ENCODE measurements around the gene MACROD2.

MACROD2 gene

DNA sequence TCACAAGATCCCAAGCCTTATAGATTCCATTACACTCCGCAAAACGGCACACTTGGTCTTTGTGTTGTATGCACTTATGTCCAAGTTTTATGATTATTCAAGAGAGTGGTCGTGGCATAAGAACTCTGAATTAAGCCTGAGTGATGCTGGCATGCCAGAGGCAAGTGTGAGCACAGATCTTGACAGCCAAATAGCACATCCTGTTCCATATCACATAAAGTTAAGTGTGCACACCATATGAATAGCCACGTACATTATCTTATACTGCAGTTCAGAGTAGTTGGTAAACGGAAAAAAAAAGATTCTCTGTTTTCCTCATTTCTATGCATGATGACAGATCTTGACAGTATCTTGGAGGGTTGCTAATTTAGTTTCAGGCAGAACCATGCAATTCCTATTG lies 1069.4 kb downstream of the MACROD2 start:
- no peak for DNase-seq

GRCh38 chr20:15065794-15066193 lies 1070.5 kb downstream of the MACROD2 start:
- no peak for DNase-seq

DNA sequence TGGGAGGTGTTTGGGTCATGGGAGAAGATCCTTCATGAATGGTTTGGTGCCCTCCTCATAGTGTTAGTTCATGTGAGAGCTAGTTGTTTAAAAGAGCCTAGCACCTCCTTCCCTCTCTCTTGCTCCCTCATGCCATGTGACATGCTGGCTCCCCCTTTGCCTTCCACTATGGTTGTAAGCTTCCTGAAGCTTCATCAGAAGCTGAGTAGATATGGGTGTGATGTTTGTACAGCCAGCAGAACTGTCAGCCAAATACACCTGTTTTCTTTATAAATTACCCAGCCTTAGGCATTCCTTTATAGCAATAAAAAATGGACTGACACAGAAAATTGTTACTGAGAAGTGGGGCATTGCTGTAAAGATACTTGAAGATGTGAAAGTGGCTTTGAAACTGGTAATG lies 1073.2 kb downstream of the MACROD2 start:
- DNase-seq = no peak

DNA sequence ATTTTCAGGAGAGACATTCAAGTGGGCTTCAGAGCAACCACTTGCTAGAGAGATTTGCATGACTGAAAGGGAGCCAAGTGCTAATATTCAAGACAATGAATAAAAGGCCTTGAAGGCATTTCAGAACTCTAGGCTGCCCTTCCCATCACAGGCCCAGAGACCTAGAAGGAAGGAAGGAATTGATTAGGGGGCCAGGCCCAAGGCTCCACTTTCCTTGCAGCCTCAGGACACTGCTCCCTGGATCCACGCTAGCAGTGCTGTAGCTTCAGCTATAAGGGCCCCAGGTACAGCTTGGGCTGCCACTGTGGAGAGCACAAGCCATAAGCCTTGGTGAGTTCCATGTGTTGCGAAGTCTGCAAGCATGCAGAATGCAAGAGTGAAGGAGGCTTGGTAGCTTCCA lies 1074.0 kb downstream of the MACROD2 start:
- DNase-seq = no peak

DNA sequence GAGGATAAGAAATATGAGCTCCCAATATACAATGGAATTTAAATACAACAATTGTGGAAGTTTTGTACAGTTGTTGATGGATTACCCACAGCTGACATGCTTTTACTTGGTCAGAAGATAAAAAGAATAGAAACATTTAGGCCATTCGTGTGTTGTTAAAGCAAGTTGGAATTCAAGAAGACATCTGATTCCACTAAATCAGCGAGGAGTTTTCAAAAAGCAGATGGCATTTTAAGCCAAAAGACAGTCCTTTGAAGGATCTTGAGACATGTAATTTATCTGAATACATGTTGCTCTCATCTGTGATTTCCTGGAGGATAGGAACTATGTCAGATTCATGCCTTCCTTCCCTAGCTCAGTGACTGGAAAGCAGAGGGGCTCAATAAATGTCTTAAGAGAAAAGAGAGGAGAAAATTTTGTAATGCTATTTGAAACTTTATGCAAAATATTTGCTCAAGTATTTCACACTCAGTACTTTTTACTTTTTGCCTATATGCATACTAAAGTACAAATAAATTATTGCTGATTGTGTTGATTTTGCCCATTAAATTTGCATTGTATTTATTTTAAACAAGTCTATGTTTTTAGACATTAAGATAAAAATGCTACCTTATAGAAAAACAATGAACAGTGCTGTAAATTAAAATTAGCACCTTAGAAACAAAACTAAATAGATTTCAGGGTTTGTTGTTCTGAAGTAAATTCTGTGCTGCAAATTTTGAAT lies 1075.9 kb downstream of the MACROD2 start:
- no peak for DNase-seq

- no peak for DNase-seq
These were observed 1077.0 kb downstream of the MACROD2 start for GRCh38 chr20:15072316-15072715.

GRCh38 chr20:15075586-15075985 lies 1080.3 kb downstream of the MACROD2 start:
- no peak for DNase-seq

- no peak for DNase-seq
These were observed 1081.5 kb downstream of the MACROD2 start for GRCh38 chr20:15076785-15077184.

GRCh38 chr20:15077733-15078250 lies 1082.5 kb downstream of the MACROD2 start:
- no peak for DNase-seq

DNA sequence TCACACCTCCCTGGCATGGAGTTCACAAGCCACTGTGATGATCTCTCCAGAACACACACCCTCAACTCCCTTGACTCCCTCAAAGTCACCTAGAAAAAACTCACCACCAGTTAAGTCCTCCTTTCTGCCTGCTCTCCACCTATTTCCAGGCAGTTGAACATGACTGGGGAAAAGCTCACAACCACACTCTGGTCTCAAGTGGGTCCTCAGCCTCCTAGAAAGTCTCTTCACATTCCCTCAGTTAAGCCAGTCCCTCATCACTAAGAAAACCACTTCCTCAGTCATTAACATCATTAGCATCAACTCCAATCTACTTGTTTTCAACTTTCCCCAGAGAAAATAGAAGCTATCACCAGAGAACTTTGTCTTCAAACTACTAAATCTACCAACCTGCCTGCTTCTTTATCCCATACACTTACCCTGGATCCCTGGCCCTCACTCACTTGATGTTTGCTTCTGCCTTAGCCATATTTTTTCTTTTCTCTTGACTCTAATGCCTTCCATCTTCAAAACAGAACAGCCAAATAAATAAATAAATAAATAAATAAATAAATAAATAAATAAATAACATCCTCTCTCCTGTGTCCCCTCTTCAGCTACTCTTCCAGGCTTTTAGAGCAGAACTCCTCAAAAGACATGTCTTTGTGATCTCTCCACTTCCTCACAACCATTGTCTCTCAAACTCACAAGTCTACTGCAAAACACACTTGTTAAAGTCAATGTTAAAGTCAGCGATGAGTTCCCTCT lies 1084.5 kb downstream of the MACROD2 start:
- DNase-seq = no peak

GRCh38 chr20:15081261-15081660 lies 1085.9 kb downstream of the MACROD2 start:
- no peak for DNase-seq

DNA sequence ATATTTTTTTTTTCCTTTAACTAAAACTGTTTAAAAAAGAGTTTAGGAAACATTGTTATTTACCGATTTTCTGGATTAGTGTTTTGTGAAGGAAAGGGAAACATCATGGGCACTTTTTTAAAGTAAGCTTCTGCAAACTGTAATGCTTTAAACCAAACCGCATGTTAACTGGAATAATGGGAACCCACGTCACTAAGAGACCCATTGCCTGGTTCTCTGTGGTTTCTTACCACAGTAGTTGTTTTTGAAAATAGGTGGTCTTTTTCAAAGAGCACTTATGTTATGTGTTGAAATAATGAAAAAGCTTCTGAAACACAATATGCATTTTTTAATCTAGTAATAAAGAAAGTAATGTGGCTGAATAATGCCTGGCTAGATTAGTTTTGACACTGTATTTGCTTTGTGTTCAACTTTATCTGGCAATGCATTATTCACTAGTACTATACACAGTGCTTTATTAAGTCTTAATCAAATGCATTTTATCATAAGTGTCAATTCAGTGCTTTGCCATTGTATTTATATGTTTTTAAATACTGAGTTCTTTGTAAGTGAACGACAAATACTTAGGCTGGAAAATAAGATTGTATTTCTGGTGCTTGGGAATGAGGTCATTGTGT lies 1096.2 kb downstream of the MACROD2 start:
- no peak for DNase-seq

DNA sequence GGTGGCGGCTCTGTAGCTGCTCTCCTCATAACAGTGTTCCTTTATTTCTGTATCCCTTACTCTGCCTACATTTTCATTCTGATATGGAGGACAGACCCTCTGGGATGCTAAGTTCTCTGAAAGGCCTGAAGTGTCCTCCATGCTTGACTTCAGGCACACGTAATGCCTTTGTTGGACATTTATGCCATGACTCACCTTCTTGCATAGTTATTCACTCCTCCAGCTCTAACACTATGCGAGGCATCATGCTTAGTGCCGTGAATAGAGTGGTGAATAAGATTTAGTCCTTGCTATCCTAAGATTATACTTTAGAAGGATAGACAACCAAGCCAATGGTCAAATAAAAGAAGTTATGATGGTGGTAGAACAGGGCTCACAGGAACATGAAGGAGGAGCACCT lies 1103.0 kb downstream of the MACROD2 start:
- no peak for DNase-seq

- no peak for DNase-seq
These were observed 1103.8 kb downstream of the MACROD2 start for GRCh38 chr20:15099130-15099529.

DNA sequence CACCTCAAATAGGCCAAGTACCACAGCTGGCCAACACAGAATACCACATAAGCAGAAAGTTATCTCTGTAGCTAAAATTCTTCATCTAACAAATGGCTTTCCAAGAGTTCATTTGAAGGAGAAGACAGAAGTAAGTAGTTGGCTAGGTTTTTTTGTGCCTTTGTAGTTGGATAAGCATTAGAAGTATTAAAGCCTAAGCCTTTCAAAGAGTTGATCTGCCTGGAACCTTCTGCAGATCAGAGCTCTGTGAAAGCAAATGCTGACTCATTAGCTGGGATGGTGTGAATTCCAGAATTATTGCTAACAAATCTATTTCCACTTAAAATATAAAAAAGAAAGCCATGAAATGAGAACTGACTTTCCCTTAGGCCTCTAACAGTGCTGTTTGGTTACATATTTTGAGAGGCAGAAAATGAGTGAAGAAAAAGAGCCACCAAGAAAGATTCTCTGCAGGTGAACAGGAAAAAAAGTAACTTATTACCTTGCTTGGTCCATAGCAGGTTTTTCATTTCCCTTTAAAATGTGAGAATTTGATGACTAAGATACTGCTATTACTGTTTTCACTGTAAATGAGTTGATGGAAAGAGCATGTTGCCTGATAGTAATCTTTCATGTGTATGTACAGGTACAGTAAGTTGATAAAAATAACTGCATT lies 1105.3 kb downstream of the MACROD2 start:
- DNase-seq = peak; percentile 31

DNA sequence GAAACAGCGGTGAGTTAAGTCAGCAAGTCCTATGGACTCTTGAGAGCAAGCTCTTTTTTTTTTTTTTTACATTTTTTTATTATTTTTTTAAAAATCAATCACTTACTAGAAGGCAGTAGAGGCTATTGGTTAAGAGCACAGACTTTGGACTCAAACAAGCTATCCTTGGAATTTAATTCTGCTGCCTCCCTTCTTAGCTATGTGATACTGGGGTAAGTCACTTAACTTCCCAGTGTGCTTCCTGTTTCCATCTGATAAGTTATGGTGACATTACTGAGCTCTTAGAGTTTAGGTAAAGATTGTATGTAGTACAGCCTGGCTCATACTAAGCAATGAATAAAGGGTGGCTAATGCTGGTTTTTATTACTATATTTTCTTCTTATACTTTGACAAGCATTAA lies 1112.6 kb downstream of the MACROD2 start:
- DNase-seq = no peak

DNA sequence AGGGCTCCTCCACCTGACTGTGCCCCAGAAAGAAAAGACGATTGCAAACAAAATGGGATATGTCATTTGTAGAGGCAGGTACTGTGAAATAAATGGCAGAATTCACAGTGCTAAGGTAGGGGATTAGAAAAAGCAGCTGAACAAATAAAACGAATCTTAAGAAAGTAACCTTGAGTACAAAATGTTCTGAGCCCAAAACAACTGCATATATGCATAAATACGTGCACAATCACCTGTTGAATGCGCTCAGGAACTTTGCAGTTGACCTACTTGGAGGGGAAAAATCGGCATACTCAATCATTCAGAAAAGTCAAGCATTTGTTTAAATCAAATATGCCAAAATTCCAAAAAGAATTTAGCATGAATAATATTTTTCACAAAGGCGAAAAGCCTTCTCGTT lies 1114.2 kb downstream of the MACROD2 start:
- DNase-seq = no peak

DNA sequence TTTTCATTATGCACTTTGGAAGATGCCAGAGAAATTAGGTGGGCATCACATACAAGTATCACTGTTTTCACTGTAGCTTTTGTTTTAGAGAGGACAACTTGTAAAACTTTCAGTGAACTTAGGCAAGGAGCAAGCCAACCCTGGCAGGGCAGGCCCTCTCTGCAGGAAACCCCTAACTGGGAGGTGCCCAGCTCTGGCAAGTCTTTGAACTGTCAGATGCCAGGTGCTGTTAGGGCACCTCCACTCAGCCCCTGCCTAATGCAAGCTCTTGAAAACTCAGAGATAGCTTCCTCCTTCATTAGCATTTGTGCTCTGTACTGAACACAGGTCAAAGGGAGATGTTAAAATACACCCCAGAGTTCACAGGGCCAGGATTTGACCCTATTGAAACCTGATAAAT lies 1116.3 kb downstream of the MACROD2 start:
- no peak for DNase-seq

- DNase-seq = no peak
These were observed 1117.9 kb downstream of the MACROD2 start for GRCh38 chr20:15113144-15113773.

DNA sequence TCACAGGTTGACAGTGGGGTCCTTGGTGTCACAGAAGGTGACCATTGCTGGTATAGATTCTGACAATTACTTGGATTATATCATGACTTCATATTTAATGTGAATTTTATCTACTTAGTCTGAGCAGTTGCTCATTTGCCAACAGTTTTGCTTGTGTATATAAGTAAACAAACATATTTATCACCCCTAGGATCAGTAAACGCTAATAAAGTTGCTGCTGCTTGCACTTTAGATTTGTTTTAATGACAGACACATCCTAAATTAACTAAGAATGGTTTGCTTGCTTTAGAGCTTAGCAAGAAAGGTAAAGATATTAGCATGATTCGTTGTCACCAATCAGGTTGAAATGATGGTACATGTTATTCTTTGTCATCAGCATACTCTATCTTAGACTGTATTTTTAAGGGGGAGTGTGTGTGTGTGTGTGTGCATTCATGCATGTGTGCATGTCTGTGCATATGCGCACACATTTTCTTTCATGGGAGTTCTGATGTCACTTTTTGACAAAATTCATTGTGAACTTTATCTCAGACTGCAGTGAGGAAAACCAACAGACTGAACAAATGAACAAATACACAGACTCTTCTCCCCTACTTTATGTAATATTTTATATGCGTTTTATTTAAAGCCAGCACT lies 1124.7 kb downstream of the MACROD2 start:
- no peak for DNase-seq

DNA sequence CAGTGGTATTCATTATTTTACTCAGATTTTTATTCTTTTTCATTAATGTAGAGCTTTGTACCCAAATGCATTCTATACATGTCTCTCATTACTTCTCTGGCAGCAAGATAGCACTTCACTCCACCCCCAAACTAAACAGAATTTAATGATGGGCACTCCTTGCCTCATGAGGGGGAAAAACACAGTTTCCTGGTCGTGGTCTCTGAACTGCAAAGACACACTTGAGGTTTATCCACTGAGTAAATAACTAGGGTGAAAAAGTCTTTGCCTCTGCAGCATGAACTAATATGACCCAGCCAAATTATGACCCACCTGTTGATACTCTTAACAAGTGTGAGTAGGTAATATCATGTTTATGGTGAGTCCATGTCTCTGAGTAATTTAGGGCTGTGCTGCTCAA lies 1127.3 kb downstream of the MACROD2 start:
- no peak for DNase-seq

GRCh38 chr20:15131176-15131575 lies 1135.9 kb downstream of the MACROD2 start:
- DNase-seq = no peak

Measured in fibroblast of skin of back (primary cell).